Prostate gland (tissue), 2 donors: Measurements from ENCODE around the gene PRPF8. TPM values are rescaled to one million over a fixed set of nuclear protein-coding genes. Genes with fewer than 3 reads are reported as not detected.

Source experiments
- DNase-seq: peaks from one replicate; pipeline ENCODE4 v3.0.0-alpha.2; 2019; ENCODE audit warnings: low spot score
- H3K27ac ChIP-seq, 2 donors: fragments of 200-600 bp; sonication (generic); 2 replicates each; pipeline ENCODE4 v1.5.1; 2017 to 2019
- H3K27me3 ChIP-seq: fragments of 200-600 bp; sonication (generic); replicated peaks from 2 replicates; pipeline ENCODE4 v1.5.1; 2019; ENCODE audit not compliant: insufficient read depth
- H3K36me3 ChIP-seq, 2 donors: fragments of 200-600 bp; sonication (generic); 1 replicate in 1 of 2; 2 replicates in 1 of 2; pipeline versions ENCODE4 v1.5.1 to v1.8.1; 2017 to 2019
- H3K4me1 ChIP-seq: fragments of 200-600 bp; sonication (generic); replicated peaks from 2 replicates; pipeline ENCODE4 v1.5.1; 2019
- H3K4me3 ChIP-seq, 2 donors: fragments of 200-600 bp; sonication (generic); 2 replicates each; pipeline ENCODE4 v1.5.1; 2017 to 2019
- H3K9me3 ChIP-seq: fragments of 200-600 bp; sonication (generic); 2 replicates; pipeline ENCODE4 v1.5.1; 2017
- CTCF ChIP-seq, 4 experiments: fragments of 200-600 bp in 2 of 4; fragments of 450-650 bp in 2 of 4; sonication (generic) in 2 of 4; IDR thresholded peaks; 1 replicate in 3 of 4; 2 replicates in 1 of 4; pipeline ENCODE4 v1.5.1; 2016 to 2019; ENCODE audit warnings: antibody characterized with exemption in 4 of 4, mild to moderate bottlenecking in 2 of 4, moderate library complexity in 2 of 4
- POLR2A ChIP-seq: fragments of 450-650 bp; IDR thresholded peaks from one replicate; pipeline ENCODE4 v1.6.1; 2016; ENCODE audit warnings: antibody characterized with exemption, mild to moderate bottlenecking
- POLR2AphosphoS5 ChIP-seq: sonication (generic); formaldehyde crosslinking; IDR thresholded peaks from one replicate; pipeline ENCODE4 v1.6.1; 2017; ENCODE audit warnings: antibody characterized with exemption
- WGBS: methylation state at CpG from one replicate; pipeline ENCODE4 v1.1.5; 2018; 5-methylcytosine and 5-hydroxymethylcytosine counted together
- intact Hi-C: fragments of 100-400 bp; cut with DNase I; formaldehyde crosslinking; loops from one replicate; pipeline ENCODE4 v1.14.2; 2022
- total RNA-seq, 2 donors: library from RNA; depleted of rRNA; stranded (reverse); fragments of >200 nt; gene quantifications; one replicate each; pipeline ENCODE4 v1.1.0, GENCODE V29; 2016

PRPF8 gene
- total RNA-seq, 2 donors from 2014 or later: 235 to 321 TPM

GRCh38 chr17:1714427-1714979, 29.8 kb upstream of the PRPF8 start:
- Histone ChIP-seq H3K4me3 (peak overlapping the region; percentile 74 to 94), H3K27me3 (no peaks in the 10 kb centered on the region), H3K27ac (peak overlapping the region; percentile 92 to 97), H3K36me3 (peaks cover 0 to 15% of the 10 kb centered on the region in 2 donors), H3K9me3 (no peaks in the 10 kb centered on the region), H3K4me1 (peaks cover 10% of the 10 kb centered on the region)
- DNase-seq: peak; percentile 93
- TF ChIP-seq POLR2A (peak; percentile 42), CTCF (IDR thresholded peaks at IDR 0.05) (no peak), POLR2AphosphoS5 (peak; percentile 92)
- intact Hi-C loops: loop anchor here (2.0 to 10.0 kb wide), 3 partner anchors 30 to 140 kb away; partner anchors contain the start of gene PRPF8
- WGBS: 3% methylated on average over 19 of the region's 19 CpGs

- H3K9me3 ChIP-seq: no peaks in the 10 kb centered on the region
- intact Hi-C loops: loop anchor here (2.0 to 10.0 kb wide), 3 partner anchors 29 to 139 kb away; partner anchors contain the start of gene PRPF8
- H3K4me1 ChIP-seq: peaks cover 10% of the 10 kb centered on the region
- H3K4me3 ChIP-seq: peak overlapping the region; percentile 74 to 94
- H3K36me3 ChIP-seq: peaks cover 0 to 15% of the 10 kb centered on the region in 2 donors
- no peaks in the 10 kb centered on the region for H3K27me3 ChIP-seq
- no peak for TF ChIP-seq POLR2A
- peak; percentile 16 to 72 (median 47) for TF ChIP-seq CTCF (IDR thresholded peaks at IDR 0.05)
- TF ChIP-seq POLR2AphosphoS5: peak; percentile 37
- DNase-seq: peak; percentile 49
- H3K27ac ChIP-seq: peak overlapping the region; percentile 92 to 97
- WGBS: 6% methylated on average over 11 of the region's 11 CpGs
These were observed 29.3 kb upstream of the PRPF8 start for GRCh38 chr17:1713878-1714426.

- Histone ChIP-seq H3K9me3 (no peaks in the 10 kb centered on the region), H3K4me1 (peaks cover 10% of the 10 kb centered on the region), H3K4me3 (peak overlapping the region in 1 of 2 donors; percentile 74), H3K27me3 (no peaks in the 10 kb centered on the region), H3K27ac (peak overlapping the region; percentile 92 to 97), H3K36me3 (peaks cover 0 to 15% of the 10 kb centered on the region in 2 donors)
- TF ChIP-seq POLR2AphosphoS5: no peak
- no peak for TF ChIP-seq CTCF (IDR thresholded peaks at IDR 0.05)
- TF ChIP-seq POLR2A: no peak
- DNase-seq: no peak
- WGBS: 60% methylated on average over 10 of the region's 10 CpGs
- intact Hi-C loops: loop anchor here (5.0 to 10.0 kb wide), 2 partner anchors 41 to 139 kb away; no protein-coding TSS in a partner anchor
These were observed 28.7 kb upstream of the PRPF8 start for GRCh38 chr17:1713160-1713877.

GRCh38 chr17:1712271-1712670, 27.6 kb upstream of the PRPF8 start:
- WGBS: 90% methylated on average over 8 of the region's 8 CpGs
- TF ChIP-seq POLR2AphosphoS5: no peak
- no peak for TF ChIP-seq CTCF (IDR thresholded peaks at IDR 0.05)
- TF ChIP-seq POLR2A: no peak
- Histone ChIP-seq H3K36me3 (peaks cover 0 to 15% of the 10 kb centered on the region in 2 donors), H3K27me3 (no peaks in the 10 kb centered on the region), H3K4me1 (peaks cover 10% of the 10 kb centered on the region), H3K27ac (no peak overlapping the region), H3K9me3 (no peaks in the 10 kb centered on the region), H3K4me3 (no peak overlapping the region)
- no peak for DNase-seq
- intact Hi-C loops: loop anchor here (5.0 to 10.0 kb wide), 2 partner anchors 40 to 137 kb away; no protein-coding TSS in a partner anchor
